ENCODE measurements around the gene FLACC1. TPM values are rescaled to one million over a fixed set of nuclear protein-coding genes. Genes with fewer than 3 reads are reported as not detected.

FLACC1 gene
- total and polyA plus RNA-seq, 2 donors (not counting 1 experiment from before 2014, with no cell fraction given): 1.5 to 5.0 TPM

- ChIA-PET POLR2A (no interaction called here), CTCF (interaction anchor here (0.6 to 1.9 kb wide), 4 partner anchors 32 to 130 kb away, joined by 3 to 6 read pairs (median 4); no protein-coding TSS in a partner anchor)
- no peak overlapping the region for H3K4me3 ChIP-seq (ENCODE audit: control extremely low read depth in 1 of 5, extremely low read depth in 1 of 5, insufficient read depth in 1 of 5, low read depth in 2 of 5, low read length in 4 of 5)
- intact Hi-C loops (cut with micrococcal nuclease): no loop called here
- 100% methylated on average over 1 of the region's 1 CpG for WGBS (ENCODE audit: insufficient coverage)
- H3K79me2 ChIP-seq (ENCODE audit: control insufficient read depth, insufficient read depth, low read length): peaks cover 1% of the 10 kb centered on the region
- ATAC-seq (ENCODE audit: low read depth) (no peak), DNase-seq (no peak)
- H3K27me3 Mint-ChIP-seq: no peaks in the 10 kb centered on the region
- no peaks in the 10 kb centered on the region for H4K20me1 ChIP-seq (ENCODE audit: control insufficient read depth, insufficient read depth, low read length, poor library complexity, severe bottlenecking)
- H3K4me2 ChIP-seq (replicated peaks; ENCODE audit: low read depth, low read length, poor library complexity, severe bottlenecking): no peak overlapping the region
- H3K27ac ChIP-seq (ENCODE audit: low read length in 2 of 2): no peak overlapping the region
- TF ChIP-seq EZH2 (IDR thresholded peaks at IDR 0.05; ENCODE audit: borderline replicate concordance, insufficient read depth, low read depth, low read length, poor library complexity, severe bottlenecking): no peak
- H2AFZ ChIP-seq (ENCODE audit: insufficient read depth, low read depth, low read length, poor library complexity, severe bottlenecking): no peak overlapping the region
- no peaks in the 10 kb centered on the region for H3K27me3 ChIP-seq (replicated peaks in 1 of 4; ENCODE audit: control extremely low read depth in 1 of 4, control insufficient read depth in 3 of 4, insufficient read depth in 4 of 4, low read length in 3 of 4)
- peaks cover 0 to under 1% of the 10 kb centered on the region in 2 donors for H3K4me1 ChIP-seq (ENCODE audit: control insufficient read depth in 2 of 2, insufficient read depth in 2 of 2, low read length in 2 of 2)
- H3K4me3 Mint-ChIP-seq: no peak overlapping the region
- no peak overlapping the region for H3K27ac Mint-ChIP-seq
- peaks cover 2% of the 10 kb centered on the region for H3K4me1 Mint-ChIP-seq
- H3K9ac ChIP-seq (ENCODE audit: low read length): no peak overlapping the region
- no peaks in the 10 kb centered on the region for H3K9me3 Mint-ChIP-seq (ENCODE audit: insufficient read depth)
- H3K9me3 ChIP-seq (ENCODE audit: control extremely low read depth in 1 of 3, control insufficient read depth in 2 of 3, insufficient read depth in 1 of 3, low read length in 2 of 3): peaks cover 0 to 1% (median 1%) of the 10 kb centered on the region in 3 donors
- H3K36me3 ChIP-seq (replicated peaks in 1 of 2; ENCODE audit: control extremely low read depth in 1 of 2, control insufficient read depth in 1 of 2, extremely low read depth in 1 of 2, insufficient read depth in 2 of 2, low read length in 1 of 2): peaks cover 18 to 63% of the 10 kb centered on the region in 2 experiments
Measured at GRCh38 chr2:201285499-201285898, 71.6 kb downstream of the FLACC1 start.

- H3K9me3 Mint-ChIP-seq (ENCODE audit: insufficient read depth): no peaks in the 10 kb centered on the region
- ChIA-PET POLR2A (no interaction called here), CTCF (interaction anchor here (1.2 to 2.6 kb wide), 3 partner anchors 43 to 375 kb away, joined by 3 to 16 read pairs (median 15); no protein-coding TSS in a partner anchor)
- H3K79me2 ChIP-seq (ENCODE audit: control insufficient read depth, insufficient read depth, low read length): peaks cover 12% of the 10 kb centered on the region
- no peaks in the 10 kb centered on the region for H4K20me1 ChIP-seq (ENCODE audit: control insufficient read depth, insufficient read depth, low read length, poor library complexity, severe bottlenecking)
- no peak overlapping the region for H3K4me3 Mint-ChIP-seq
- TF ChIP-seq CTCF (IDR thresholded peaks at IDR 0.05): no peak
- intact Hi-C loops (cut with micrococcal nuclease): no loop called here
- peak overlapping the region in 1 of 2 donors; percentile 70 for H3K27ac ChIP-seq (ENCODE audit: low read length in 2 of 2)
- H3K27me3 Mint-ChIP-seq: no peaks in the 10 kb centered on the region
- H2AFZ ChIP-seq (ENCODE audit: insufficient read depth, low read depth, low read length, poor library complexity, severe bottlenecking): no peak overlapping the region
- H3K27me3 ChIP-seq (replicated peaks in 1 of 4; ENCODE audit: control extremely low read depth in 1 of 4, control insufficient read depth in 3 of 4, insufficient read depth in 4 of 4, low read length in 3 of 4): no peaks in the 10 kb centered on the region
- no peak for ATAC-seq (ENCODE audit: low read depth)
- H3K36me3 ChIP-seq (replicated peaks in 1 of 2; ENCODE audit: control extremely low read depth in 1 of 2, control insufficient read depth in 1 of 2, extremely low read depth in 1 of 2, insufficient read depth in 2 of 2, low read length in 1 of 2): peaks cover 12 to 62% of the 10 kb centered on the region in 2 experiments
- H3K4me1 ChIP-seq (ENCODE audit: control insufficient read depth in 2 of 2, insufficient read depth in 2 of 2, low read length in 2 of 2): peaks cover 10 to 18% of the 10 kb centered on the region in 2 donors
- no peak for DNase-seq
- no peak overlapping the region for H3K4me2 ChIP-seq (replicated peaks; ENCODE audit: low read depth, low read length, poor library complexity, severe bottlenecking)
- H3K4me3 ChIP-seq (ENCODE audit: control extremely low read depth in 1 of 5, extremely low read depth in 1 of 5, insufficient read depth in 1 of 5, low read depth in 2 of 5, low read length in 4 of 5): no peak overlapping the region
- no peak overlapping the region for H3K9ac ChIP-seq (ENCODE audit: low read length)
- no peak overlapping the region for H3K27ac Mint-ChIP-seq
- no peaks in the 10 kb centered on the region for H3K9me3 ChIP-seq (ENCODE audit: control extremely low read depth in 1 of 3, control insufficient read depth in 2 of 3, insufficient read depth in 1 of 3, low read length in 2 of 3)
- H3K4me1 Mint-ChIP-seq: peaks cover 19% of the 10 kb centered on the region
- no CpG with 5 or more reads among the region's 3 CpGs for WGBS (ENCODE audit: insufficient coverage)
Measured at GRCh38 chr2:201280191-201281040, 76.7 kb downstream of the FLACC1 start.

All from B cell (primary cell).